Left ventricle myocardium inferior (tissue), 1 donor: Measurements from ENCODE around the gene MIXL1. TPM values are rescaled to one million over a fixed set of nuclear protein-coding genes. Genes with fewer than 3 reads are reported as not detected.

Experiments
- DNase-seq: peaks from one replicate; pipeline ENCODE4 v3.0.0-alpha.2; 2020
- H3K27ac ChIP-seq: fragments of 200-600 bp; replicated peaks from 2 replicates; pipeline ENCODE4 v1.8.0; 2021
- H3K27me3 ChIP-seq: fragments of 200-600 bp; 2 replicates; pipeline ENCODE4 v1.8.0; 2021; ENCODE audit warnings: low read depth
- H3K36me3 ChIP-seq: fragments of 200-600 bp; 2 replicates; pipeline ENCODE4 v1.8.0; 2021
- H3K4me1 ChIP-seq: fragments of 200-600 bp; 2 replicates; pipeline ENCODE4 v1.8.0; 2021
- H3K4me3 ChIP-seq: fragments of 200-600 bp; 2 replicates; pipeline ENCODE4 v1.8.0; 2021; ENCODE audit warnings: mild to moderate bottlenecking, moderate library complexity
- H3K9me3 ChIP-seq: fragments of 200-600 bp; replicated peaks from 2 replicates; pipeline ENCODE4 v1.8.0; 2021
- CTCF ChIP-seq: fragments of 200-600 bp; IDR thresholded peaks from 2 replicates; pipeline ENCODE4 v1.8.0; 2021; ENCODE audit warnings: antibody characterized with exemption, mild to moderate bottlenecking, borderline replicate concordance
- intact Hi-C: fragments of 100-400 bp; cut with micrococcal nuclease; formaldehyde crosslinking; loops from one replicate; pipeline ENCODE4 v1.11.0; 2022
- total RNA-seq: library from RNA; stranded (reverse); fragmentation: NEBNext Ultra II Directional; extraction: Animal tissue kit (Norgen Biotek cat#: 25700); gene quantifications from one replicate; pipeline ENCODE4 v1.2.1, GENCODE V29; 2021
- donor health status: DM: no; HTN: yes; CAD: no; lungs with severe emphysema.

MIXL1 gene
- total RNA-seq, 1 donor from 2014 or later: not detected

DNA sequence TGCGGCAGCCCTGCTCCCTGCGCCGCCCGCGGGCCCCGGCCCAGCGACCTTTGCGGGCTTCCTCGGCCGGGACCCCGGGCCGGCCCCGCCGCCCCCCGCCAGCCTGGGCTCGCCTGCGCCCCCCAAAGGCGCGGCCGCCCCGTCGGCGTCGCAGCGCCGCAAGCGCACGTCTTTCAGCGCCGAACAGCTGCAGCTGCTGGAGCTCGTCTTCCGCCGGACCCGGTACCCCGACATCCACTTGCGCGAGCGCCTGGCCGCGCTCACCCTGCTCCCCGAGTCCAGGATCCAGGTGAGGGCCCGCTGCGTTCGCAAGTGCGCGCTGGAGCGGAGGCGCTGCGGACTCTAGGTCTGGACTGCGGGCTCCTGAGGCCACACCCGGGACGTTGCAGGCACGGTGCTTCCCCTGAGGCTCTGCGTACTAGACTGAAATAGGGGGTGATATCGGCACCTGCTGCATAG lies 351 bp downstream of the MIXL1 start:
- DNase-seq: no peak
- Histone ChIP-seq H3K36me3 (no peaks in the 10 kb centered on the region), H3K9me3 (no peaks in the 10 kb centered on the region), H3K4me1 (peaks cover 10% of the 10 kb centered on the region), H3K27me3 (peaks cover 33% of the 10 kb centered on the region), H3K27ac (no peak overlapping the region), H3K4me3 (peak overlapping the region; percentile 67)
- intact Hi-C loops: no loop called here
- TF ChIP-seq CTCF: no peak

- Histone ChIP-seq H3K4me3 (no peak overlapping the region), H3K27ac (no peak overlapping the region), H3K36me3 (peaks cover 12% of the 10 kb centered on the region), H3K27me3 (peaks cover 33% of the 10 kb centered on the region), H3K4me1 (peaks cover 10% of the 10 kb centered on the region), H3K9me3 (no peaks in the 10 kb centered on the region)
- TF ChIP-seq CTCF: no peak
- no peak for DNase-seq
- intact Hi-C loops: no loop called here
Measured at GRCh38 chr1:226226601-226227000, 3.1 kb downstream of the MIXL1 start.

DNA sequence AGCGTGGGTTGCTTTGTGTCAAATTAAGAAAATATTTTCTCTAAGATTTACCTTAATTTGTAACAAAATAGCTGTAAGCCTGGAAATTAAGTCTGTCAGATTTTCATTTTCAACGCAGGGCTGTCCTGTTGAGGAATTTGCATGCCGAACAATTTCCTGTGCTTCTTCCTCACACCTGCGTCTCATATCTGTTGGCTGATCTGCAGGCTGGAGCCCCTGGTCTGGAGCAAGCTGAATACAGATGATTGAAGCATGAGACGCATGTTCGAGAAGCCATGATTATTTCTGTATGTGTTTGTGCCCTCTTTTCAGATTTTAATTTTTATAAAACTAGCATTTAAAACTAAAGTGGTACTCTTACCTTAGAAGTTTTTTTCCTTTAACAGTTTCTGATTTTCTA lies 9.8 kb downstream of the MIXL1 start:
- TF ChIP-seq CTCF: no peak
- no peaks in the 10 kb centered on the region for H3K9me3 ChIP-seq
- intact Hi-C loops: no loop called here

DNA sequence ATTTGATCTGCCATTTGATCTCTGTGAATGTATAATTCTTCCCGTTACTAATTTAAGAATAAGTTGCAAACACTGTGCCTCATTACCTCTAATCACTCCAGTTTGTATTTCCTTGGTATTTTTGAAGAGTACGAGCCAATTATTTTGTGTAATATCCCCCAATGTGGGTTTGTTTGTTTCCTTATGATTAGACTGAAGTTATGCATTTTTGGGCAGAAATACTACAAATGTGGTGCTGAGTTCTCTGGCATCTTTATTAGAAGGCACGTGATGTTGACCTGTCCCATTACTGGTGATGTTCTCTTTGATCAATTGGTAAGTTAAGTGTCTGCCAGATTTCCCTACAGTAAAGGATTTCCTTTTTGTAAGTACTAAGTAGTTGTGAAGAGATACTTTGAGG lies 10.3 kb downstream of the MIXL1 start:
- Histone ChIP-seq H3K4me1 (no peaks in the 10 kb centered on the region), H3K36me3 (peaks cover 63% of the 10 kb centered on the region), H3K4me3 (no peak overlapping the region), H3K9me3 (no peaks in the 10 kb centered on the region), H3K27ac (no peak overlapping the region), H3K27me3 (no peaks in the 10 kb centered on the region)
- no peak for TF ChIP-seq CTCF
- DNase-seq: no peak
- intact Hi-C loops: no loop called here

More for the DNA sequence above, 9.8 kb downstream of the MIXL1 start:
- no peaks in the 10 kb centered on the region for H3K27me3 ChIP-seq
- DNase-seq: no peak
- no peak overlapping the region for H3K4me3 ChIP-seq
- H3K36me3 ChIP-seq: peaks cover 58% of the 10 kb centered on the region
- H3K4me1 ChIP-seq: no peaks in the 10 kb centered on the region
- H3K27ac ChIP-seq: no peak overlapping the region

DNA sequence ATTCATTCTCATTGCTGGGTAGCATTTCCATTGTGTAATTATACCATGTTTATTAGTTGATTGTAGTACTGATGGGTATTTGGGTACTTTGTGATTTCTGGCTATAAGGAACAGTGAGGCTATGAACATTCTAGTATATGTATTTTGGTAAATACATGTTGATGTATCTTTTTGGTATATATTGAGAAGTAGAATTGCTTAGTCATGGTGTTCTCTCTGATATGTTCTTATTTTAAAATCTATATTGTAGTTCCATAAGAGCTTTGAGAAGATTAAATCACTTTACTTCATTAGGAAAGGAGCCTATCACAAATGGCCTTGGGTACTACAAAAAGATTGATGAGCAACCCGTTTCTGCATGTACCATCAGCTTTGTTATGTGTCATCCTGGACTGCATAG lies 13.4 kb downstream of the MIXL1 start:
- Histone ChIP-seq H3K27ac (no peak overlapping the region), H3K27me3 (no peaks in the 10 kb centered on the region), H3K4me1 (no peaks in the 10 kb centered on the region), H3K9me3 (no peaks in the 10 kb centered on the region), H3K36me3 (peaks cover 60% of the 10 kb centered on the region), H3K4me3 (no peak overlapping the region)
- no peak for TF ChIP-seq CTCF
- intact Hi-C loops: no loop called here
- DNase-seq: no peak

GRCh38 chr1:226239421-226239820 lies 16.0 kb downstream of the MIXL1 start:
- no peaks in the 10 kb centered on the region for H3K4me1 ChIP-seq
- peaks cover 41% of the 10 kb centered on the region for H3K36me3 ChIP-seq
- no peaks in the 10 kb centered on the region for H3K27me3 ChIP-seq
- intact Hi-C loops: no loop called here
- H3K27ac ChIP-seq: no peak overlapping the region
- no peak overlapping the region for H3K4me3 ChIP-seq
- TF ChIP-seq CTCF: no peak
- no peak for DNase-seq
- no peaks in the 10 kb centered on the region for H3K9me3 ChIP-seq
